Subcutaneous adipose tissue (tissue), 4 donors: ENCODE measurements around the gene FBXO40. TPM values are rescaled to one million over a fixed set of nuclear protein-coding genes. Genes with fewer than 3 reads are reported as not detected.

ENCODE experiments used
- CTCF ChIP-seq: fragments of 450-650 bp; IDR thresholded peaks from one replicate; pipeline ENCODE4 v1.5.1; 2016; ENCODE audit warnings: low read depth, mild to moderate bottlenecking, control low read depth, antibody characterized with exemption, moderate library complexity
- total RNA-seq, 4 donors: library from RNA; depleted of rRNA; stranded (reverse); fragments of >200 nt; gene quantifications; one replicate each; pipeline ENCODE4 v1.1.0, GENCODE V29; 2016

The FBXO40 gene
- total RNA-seq, 4 donors from 2014 or later = 0.16 to 0.19 TPM; not detected in 2

- TF ChIP-seq CTCF = no peak
Observed at GRCh38 chr3:121658716-121659435, 65.7 kb downstream of the FBXO40 start.

- TF ChIP-seq CTCF = no peak
Observed at GRCh38 chr3:121659586-121659985, 66.4 kb downstream of the FBXO40 start.

- no peak for TF ChIP-seq CTCF
Observed at GRCh38 chr3:121660356-121661171, 67.4 kb downstream of the FBXO40 start, which contains the start of gene HCLS1. Gene HCLS1 (minus strand): TSS chr3:121660903. CDS start chr3:121658347, 2,556 bp downstream.

- no peak for TF ChIP-seq CTCF
Observed at GRCh38 chr3:121661376-121661775, 68.2 kb downstream of the FBXO40 start.

GRCh38 chr3:121662742-121663141, 69.6 kb downstream of the FBXO40 start:
- TF ChIP-seq CTCF = no peak

- no peak for TF ChIP-seq CTCF
Observed at GRCh38 chr3:121663171-121663847, 70.1 kb downstream of the FBXO40 start.

- no peak for TF ChIP-seq CTCF
Observed at GRCh38 chr3:121665488-121665887, 72.3 kb downstream of the FBXO40 start.
